Nephron progenitor cell (in vitro differentiated cells): ENCODE results near the gene PRICKLE4.

Source experiments
- DNase-seq: peaks from one replicate; pipeline ENCODE4 v3.0.0; 2021
- H3K27ac Mint-ChIP-seq: 2 replicates; pipeline ENCODE4 v1.8.0; 2021; ENCODE audit warnings: mild to moderate bottlenecking, moderate library complexity, mixed read lengths
- H3K27me3 Mint-ChIP-seq: 2 replicates; pipeline ENCODE4 v1.8.0; 2021; ENCODE audit warnings: mild to moderate bottlenecking, low read depth, mixed read lengths; ENCODE audit not compliant: poor library complexity
- H3K36me3 Mint-ChIP-seq: 2 replicates; pipeline ENCODE4 v1.8.0; 2021; ENCODE audit warnings: low read depth, mixed read lengths
- H3K4me1 Mint-ChIP-seq: 2 replicates; pipeline ENCODE4 v1.8.0; 2021; ENCODE audit warnings: mixed read lengths
- H3K4me3 Mint-ChIP-seq: 2 replicates; pipeline ENCODE4 v1.8.0; 2021; ENCODE audit warnings: mild to moderate bottlenecking, moderate library complexity, mixed read lengths
- H3K9me3 Mint-ChIP-seq: 2 replicates; pipeline ENCODE4 v1.8.0; 2021; ENCODE audit warnings: mild to moderate bottlenecking, moderate library complexity, mixed read lengths
- TF ChIP-seq, protein P1 (sequence below): fragments of 200-600 bp; sonication (generic); IDR thresholded peaks from 2 replicates; pipeline ENCODE4 v1.5.0; 2021; ENCODE audit warnings: antibody characterized with exemption

PRICKLE4 gene

GRCh38 chr6:41750374-41750773 lies 30.2 kb upstream of the PRICKLE4 start:
- Mint-ChIP-seq H3K9me3 (no peaks in the 10 kb centered on the region), H3K36me3 (no peaks in the 10 kb centered on the region), H3K4me1 (no peaks in the 10 kb centered on the region), H3K27me3 (peaks cover 24% of the 10 kb centered on the region), H3K4me3 (no peak overlapping the region), H3K27ac (no peak overlapping the region)
- TF ChIP-seq, protein P1, sequence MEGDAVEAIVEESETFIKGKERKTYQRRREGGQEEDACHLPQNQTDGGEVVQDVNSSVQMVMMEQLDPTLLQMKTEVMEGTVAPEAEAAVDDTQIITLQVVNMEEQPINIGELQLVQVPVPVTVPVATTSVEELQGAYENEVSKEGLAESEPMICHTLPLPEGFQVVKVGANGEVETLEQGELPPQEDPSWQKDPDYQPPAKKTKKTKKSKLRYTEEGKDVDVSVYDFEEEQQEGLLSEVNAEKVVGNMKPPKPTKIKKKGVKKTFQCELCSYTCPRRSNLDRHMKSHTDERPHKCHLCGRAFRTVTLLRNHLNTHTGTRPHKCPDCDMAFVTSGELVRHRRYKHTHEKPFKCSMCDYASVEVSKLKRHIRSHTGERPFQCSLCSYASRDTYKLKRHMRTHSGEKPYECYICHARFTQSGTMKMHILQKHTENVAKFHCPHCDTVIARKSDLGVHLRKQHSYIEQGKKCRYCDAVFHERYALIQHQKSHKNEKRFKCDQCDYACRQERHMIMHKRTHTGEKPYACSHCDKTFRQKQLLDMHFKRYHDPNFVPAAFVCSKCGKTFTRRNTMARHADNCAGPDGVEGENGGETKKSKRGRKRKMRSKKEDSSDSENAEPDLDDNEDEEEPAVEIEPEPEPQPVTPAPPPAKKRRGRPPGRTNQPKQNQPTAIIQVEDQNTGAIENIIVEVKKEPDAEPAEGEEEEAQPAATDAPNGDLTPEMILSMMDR: no peak
- no peak for DNase-seq

GRCh38 chr6:41755895-41756294 lies 24.7 kb upstream of the PRICKLE4 start:
- H3K4me3 Mint-ChIP-seq: no peak overlapping the region
- H3K36me3 Mint-ChIP-seq: no peaks in the 10 kb centered on the region
- no peak for DNase-seq
- no peak overlapping the region for H3K27ac Mint-ChIP-seq
- peaks cover 10% of the 10 kb centered on the region for H3K27me3 Mint-ChIP-seq
- TF ChIP-seq, protein P1: no peak
- H3K9me3 Mint-ChIP-seq: no peaks in the 10 kb centered on the region
- H3K4me1 Mint-ChIP-seq: peaks cover 9% of the 10 kb centered on the region

GRCh38 chr6:41756354-41756753 lies 24.2 kb upstream of the PRICKLE4 start:
- H3K36me3 Mint-ChIP-seq: no peaks in the 10 kb centered on the region
- peaks cover 9% of the 10 kb centered on the region for H3K4me1 Mint-ChIP-seq
- H3K9me3 Mint-ChIP-seq: no peaks in the 10 kb centered on the region
- peaks cover 11% of the 10 kb centered on the region for H3K27me3 Mint-ChIP-seq
- H3K27ac Mint-ChIP-seq: no peak overlapping the region
- TF ChIP-seq, protein P1: no peak
- no peak overlapping the region for H3K4me3 Mint-ChIP-seq
- DNase-seq: no peak

DNA sequence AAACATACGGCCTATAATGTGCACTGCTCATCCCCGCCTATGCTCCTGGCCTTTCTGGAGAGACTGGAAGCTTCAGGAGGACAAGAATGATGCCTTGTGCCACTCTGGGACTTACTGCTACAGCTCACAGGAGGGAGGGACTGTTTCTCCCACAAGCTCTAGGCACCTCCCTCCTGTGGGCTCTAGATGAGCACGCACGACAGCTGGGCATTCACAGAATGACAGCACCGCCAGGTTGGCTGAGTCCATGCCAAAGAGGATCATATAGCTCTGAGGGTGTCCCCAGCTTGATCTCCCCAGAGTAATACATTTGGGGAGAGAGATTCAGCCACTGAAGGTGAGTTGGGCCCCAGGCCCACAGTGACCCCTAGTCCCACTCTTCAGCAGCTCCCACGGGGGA lies 23.3 kb upstream of the PRICKLE4 start:
- TF ChIP-seq, protein P1: no peak
- Mint-ChIP-seq H3K9me3 (no peaks in the 10 kb centered on the region), H3K27me3 (peaks cover 11% of the 10 kb centered on the region), H3K4me3 (no peak overlapping the region), H3K36me3 (no peaks in the 10 kb centered on the region), H3K4me1 (peaks cover 9% of the 10 kb centered on the region), H3K27ac (no peak overlapping the region)
- no peak for DNase-seq

DNA sequence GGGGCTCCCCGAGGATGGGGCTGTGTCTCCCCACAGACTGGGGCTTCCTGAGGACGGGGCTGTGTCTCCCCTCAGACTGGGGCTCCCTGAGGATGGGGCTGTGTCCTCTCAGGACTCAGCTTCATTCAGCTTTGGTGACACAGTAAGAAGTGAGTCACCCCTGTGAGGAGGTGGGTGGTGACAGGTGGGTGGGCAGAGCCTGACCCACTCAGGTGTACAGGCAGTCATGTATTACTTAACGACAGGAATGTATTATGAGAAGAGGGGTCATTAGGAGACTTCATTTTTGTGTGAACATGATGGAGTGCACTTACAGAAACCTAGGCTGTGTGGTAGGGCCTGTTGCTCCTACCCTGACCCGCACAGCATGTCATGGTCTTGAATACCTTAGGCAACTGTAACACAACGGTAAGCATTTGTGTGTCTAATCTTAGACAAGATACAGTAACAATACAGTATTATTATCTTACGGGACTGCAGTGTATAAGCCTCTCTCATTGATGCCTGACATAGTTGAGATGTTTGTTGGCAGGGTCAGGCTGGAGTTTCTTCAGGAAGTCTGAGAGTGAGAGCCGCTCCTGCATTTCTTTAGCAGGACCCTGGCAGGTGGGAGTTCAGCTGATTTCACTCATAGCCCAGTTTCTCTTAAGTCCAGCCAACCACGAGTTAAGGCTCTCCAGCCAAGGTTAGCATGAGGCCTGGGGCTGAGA lies 22.5 kb upstream of the PRICKLE4 start:
- DNase-seq: no peak
- no peak overlapping the region for H3K4me3 Mint-ChIP-seq
- H3K27me3 Mint-ChIP-seq: peaks cover 13% of the 10 kb centered on the region
- peaks cover 9% of the 10 kb centered on the region for H3K4me1 Mint-ChIP-seq
- peak overlapping the region; percentile 59 for H3K27ac Mint-ChIP-seq
- no peaks in the 10 kb centered on the region for H3K9me3 Mint-ChIP-seq
- TF ChIP-seq, protein P1: no peak
- H3K36me3 Mint-ChIP-seq: no peaks in the 10 kb centered on the region

DNA sequence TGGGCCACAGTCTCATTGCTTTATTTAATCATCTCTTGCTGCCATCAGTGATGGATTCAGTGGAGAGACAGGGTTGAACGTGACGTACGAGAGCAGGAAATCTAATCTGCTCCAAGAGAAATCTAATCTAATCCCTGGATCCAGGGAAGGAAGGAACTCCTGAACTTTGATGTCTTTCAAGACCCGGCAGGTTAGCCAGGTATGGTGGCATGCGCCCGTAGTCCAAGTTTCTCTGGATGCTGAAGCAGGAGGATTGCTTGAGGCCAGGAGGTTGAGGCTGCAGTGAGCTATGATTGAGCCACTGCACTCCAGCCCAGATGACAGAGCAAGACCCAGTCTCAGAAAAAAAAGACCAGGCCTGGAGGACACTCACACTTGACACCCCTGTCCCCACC lies 21.9 kb upstream of the PRICKLE4 start:
- Mint-ChIP-seq H3K27ac (peak overlapping the region; percentile 72), H3K36me3 (no peaks in the 10 kb centered on the region), H3K9me3 (no peaks in the 10 kb centered on the region), H3K4me3 (no peak overlapping the region), H3K4me1 (peaks cover 9% of the 10 kb centered on the region), H3K27me3 (peaks cover 14% of the 10 kb centered on the region)
- TF ChIP-seq, protein P1: no peak
- no peak for DNase-seq
